ENCODE measurements around the gene LRRC41.

DNA sequence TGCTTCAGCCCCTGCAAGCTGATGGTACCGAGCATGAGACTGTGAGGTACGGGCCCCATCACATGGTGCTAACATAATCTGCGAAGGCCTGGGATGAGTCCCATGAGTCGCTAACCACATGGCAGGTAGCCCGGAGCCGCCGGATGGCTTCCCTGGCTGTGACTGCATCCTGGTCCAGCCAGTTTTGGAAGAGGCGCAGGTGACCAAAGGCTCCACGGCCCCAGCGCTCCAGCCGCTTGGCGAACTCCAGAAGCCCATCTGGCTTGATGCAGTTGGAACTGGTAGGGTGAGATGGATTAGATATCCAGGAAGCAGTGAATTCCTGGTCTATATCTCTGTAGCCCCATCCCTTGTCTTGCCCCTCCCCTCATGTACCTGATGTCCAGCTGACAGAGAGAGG, 24.6 kb downstream of the LRRC41 start:
- TF ChIP-seq, protein P1, sequence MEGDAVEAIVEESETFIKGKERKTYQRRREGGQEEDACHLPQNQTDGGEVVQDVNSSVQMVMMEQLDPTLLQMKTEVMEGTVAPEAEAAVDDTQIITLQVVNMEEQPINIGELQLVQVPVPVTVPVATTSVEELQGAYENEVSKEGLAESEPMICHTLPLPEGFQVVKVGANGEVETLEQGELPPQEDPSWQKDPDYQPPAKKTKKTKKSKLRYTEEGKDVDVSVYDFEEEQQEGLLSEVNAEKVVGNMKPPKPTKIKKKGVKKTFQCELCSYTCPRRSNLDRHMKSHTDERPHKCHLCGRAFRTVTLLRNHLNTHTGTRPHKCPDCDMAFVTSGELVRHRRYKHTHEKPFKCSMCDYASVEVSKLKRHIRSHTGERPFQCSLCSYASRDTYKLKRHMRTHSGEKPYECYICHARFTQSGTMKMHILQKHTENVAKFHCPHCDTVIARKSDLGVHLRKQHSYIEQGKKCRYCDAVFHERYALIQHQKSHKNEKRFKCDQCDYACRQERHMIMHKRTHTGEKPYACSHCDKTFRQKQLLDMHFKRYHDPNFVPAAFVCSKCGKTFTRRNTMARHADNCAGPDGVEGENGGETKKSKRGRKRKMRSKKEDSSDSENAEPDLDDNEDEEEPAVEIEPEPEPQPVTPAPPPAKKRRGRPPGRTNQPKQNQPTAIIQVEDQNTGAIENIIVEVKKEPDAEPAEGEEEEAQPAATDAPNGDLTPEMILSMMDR (IDR thresholded peaks at IDR 0.05; ENCODE audit: poor library complexity, severe bottlenecking), result no peak
- TF ChIP-seq EZH2 (IDR thresholded peaks at IDR 0.05; ENCODE audit: borderline replicate concordance, insufficient read depth, low read length, poor library complexity, severe bottlenecking) (no peak), EP300 (conservative IDR thresholded peaks at IDR 0.05; ENCODE audit: poor library complexity, severe bottlenecking) (no peak), REST (IDR thresholded peaks at IDR 0.05; ENCODE audit: borderline replicate concordance) (no peak), MXI1 (conservative IDR thresholded peaks at IDR 0.05; ENCODE audit: poor library complexity, severe bottlenecking) (no peak)

Data from neural cell (in vitro differentiated cells).